Osteoblast (primary cell): ENCODE measurements around the gene GALR2. TPM values are rescaled to one million over a fixed set of nuclear protein-coding genes. Genes with fewer than 3 reads are reported as not detected.
"Not testable (repeated sequence)": the region's sequence is repeated elsewhere in the genome, so short reads cannot be mapped to it uniquely, and the experiment has no call there.

ENCODE experiments used
- DNase-seq: peaks from one replicate; pipeline ENCODE4 v3.0.0; 2011; ENCODE audit warnings: low spot score, mixed read lengths; ENCODE audit not compliant: insufficient read length; ENCODE audit errors: missing footprints
- H2AFZ ChIP-seq: 2 replicates; pipeline ENCODE4 v1.6.0; 2011; ENCODE audit warnings: mild to moderate bottlenecking, low read length
- H3K27ac ChIP-seq: 2 replicates; pipeline ENCODE4 v1.5.1; 2011; ENCODE audit warnings: mild to moderate bottlenecking, low read depth, low read length, moderate library complexity
- H3K27me3 ChIP-seq: 2 replicates; pipeline ENCODE4 v1.6.0; 2012; ENCODE audit warnings: mild to moderate bottlenecking, control low read depth, inconsistent platforms, low read length, moderate library complexity; ENCODE audit not compliant: insufficient read depth
- H3K36me3 ChIP-seq: 2 replicates; pipeline ENCODE4 v1.5.1; 2011; ENCODE audit warnings: mild to moderate bottlenecking, low read length, control low read depth, moderate library complexity; ENCODE audit not compliant: insufficient read depth
- H3K4me1 ChIP-seq: 2 replicates; pipeline ENCODE4 v1.5.1; 2011; ENCODE audit warnings: mild to moderate bottlenecking, low read length, control low read depth, moderate library complexity; ENCODE audit not compliant: insufficient read depth
- H3K4me2 ChIP-seq: 2 replicates; pipeline ENCODE4 v1.6.0; 2011; ENCODE audit warnings: mild to moderate bottlenecking, low read length; ENCODE audit not compliant: insufficient read depth
- H3K4me3 ChIP-seq: fragments of 200-600 bp; sonication (generic); 3 replicates; pipeline ENCODE4 v1.5.1; 2012; ENCODE audit warnings: mild to moderate bottlenecking, low read length, inconsistent platforms; ENCODE audit not compliant: insufficient read depth
- H3K79me2 ChIP-seq: 2 replicates; pipeline ENCODE4 v1.6.0; 2012; ENCODE audit warnings: mild to moderate bottlenecking, low read length, control low read depth, inconsistent platforms; ENCODE audit not compliant: insufficient read depth
- H3K9me3 ChIP-seq: 2 replicates; pipeline ENCODE4 v1.5.1; 2011; ENCODE audit warnings: low read depth, low read length, control low read depth
- H4K20me1 ChIP-seq: 2 replicates; pipeline ENCODE4 v1.6.0; 2012; ENCODE audit warnings: mild to moderate bottlenecking, low read length, control low read depth; ENCODE audit not compliant: insufficient read depth
- total RNA-seq: library from RNA; depleted of rRNA; stranded (reverse); fragments of >200 nt; gene quantifications from 2 replicates; pipeline ENCODE4 v1.2.3, GENCODE V29; 2012
- TF ChIP-seq, protein P1 (sequence below): IDR thresholded peaks from 2 replicates; pipeline ENCODE4 v1.5.1; 2011; ENCODE audit warnings: mild to moderate bottlenecking, low read depth, low read length, moderate library complexity; ENCODE audit errors: extremely low read depth

The GALR2 gene
- total RNA-seq, 1 donor = not detected

DNA sequence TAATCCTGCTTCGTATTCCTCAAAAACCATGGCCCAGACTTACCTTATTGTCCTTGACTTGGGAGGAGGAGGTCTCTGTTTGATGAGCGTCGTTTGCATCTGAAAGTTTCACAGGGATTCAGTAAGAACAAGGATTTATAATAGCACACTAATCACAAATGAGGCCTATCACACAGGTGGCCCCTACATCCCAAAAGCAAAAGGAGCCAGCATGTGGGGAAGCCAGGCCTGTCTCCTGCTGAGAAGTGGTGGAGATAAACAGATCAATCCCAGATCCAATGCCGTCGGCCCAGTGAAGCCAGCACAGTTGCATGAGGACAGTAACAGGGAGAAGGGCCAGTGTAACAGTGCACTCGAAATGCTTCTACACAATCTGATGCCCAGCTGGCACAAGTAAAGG lies 34.2 kb upstream of the GALR2 start:
- Histone ChIP-seq H3K36me3 (peaks cover 67% of the 10 kb centered on the region), H4K20me1 (peaks cover 9% of the 10 kb centered on the region), H3K4me2 (no peak overlapping the region), H3K4me3 (no peak overlapping the region), H3K79me2 (no peaks in the 10 kb centered on the region), H3K9me3 (no peaks in the 10 kb centered on the region), H2AFZ (no peak overlapping the region), H3K4me1 (no peaks in the 10 kb centered on the region), H3K27ac (no peak overlapping the region), H3K27me3 (no peaks in the 10 kb centered on the region)
- TF ChIP-seq, protein P1, sequence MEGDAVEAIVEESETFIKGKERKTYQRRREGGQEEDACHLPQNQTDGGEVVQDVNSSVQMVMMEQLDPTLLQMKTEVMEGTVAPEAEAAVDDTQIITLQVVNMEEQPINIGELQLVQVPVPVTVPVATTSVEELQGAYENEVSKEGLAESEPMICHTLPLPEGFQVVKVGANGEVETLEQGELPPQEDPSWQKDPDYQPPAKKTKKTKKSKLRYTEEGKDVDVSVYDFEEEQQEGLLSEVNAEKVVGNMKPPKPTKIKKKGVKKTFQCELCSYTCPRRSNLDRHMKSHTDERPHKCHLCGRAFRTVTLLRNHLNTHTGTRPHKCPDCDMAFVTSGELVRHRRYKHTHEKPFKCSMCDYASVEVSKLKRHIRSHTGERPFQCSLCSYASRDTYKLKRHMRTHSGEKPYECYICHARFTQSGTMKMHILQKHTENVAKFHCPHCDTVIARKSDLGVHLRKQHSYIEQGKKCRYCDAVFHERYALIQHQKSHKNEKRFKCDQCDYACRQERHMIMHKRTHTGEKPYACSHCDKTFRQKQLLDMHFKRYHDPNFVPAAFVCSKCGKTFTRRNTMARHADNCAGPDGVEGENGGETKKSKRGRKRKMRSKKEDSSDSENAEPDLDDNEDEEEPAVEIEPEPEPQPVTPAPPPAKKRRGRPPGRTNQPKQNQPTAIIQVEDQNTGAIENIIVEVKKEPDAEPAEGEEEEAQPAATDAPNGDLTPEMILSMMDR = no peak
- DNase-seq = no peak

GRCh38 chr17:76042868-76043267 lies 31.7 kb upstream of the GALR2 start:
- not testable (repeated sequence) for H3K27ac ChIP-seq, DNase-seq, H3K4me3 ChIP-seq, H3K9me3 ChIP-seq, H3K4me1 ChIP-seq, H3K27me3 ChIP-seq, H3K4me2 ChIP-seq, H3K79me2 ChIP-seq, H2AFZ ChIP-seq
- peaks cover 90% of the 10 kb centered on the region for H3K36me3 ChIP-seq
- H4K20me1 ChIP-seq = peaks cover 14% of the 10 kb centered on the region

- not testable (repeated sequence) for H3K79me2 ChIP-seq, H3K27me3 ChIP-seq, H3K27ac ChIP-seq, H2AFZ ChIP-seq, H3K4me3 ChIP-seq, H3K4me2 ChIP-seq, DNase-seq, H3K9me3 ChIP-seq, H3K4me1 ChIP-seq
- peaks cover 93% of the 10 kb centered on the region for H3K36me3 ChIP-seq
- peaks cover 28% of the 10 kb centered on the region for H4K20me1 ChIP-seq
These were observed 30.0 kb upstream of the GALR2 start for GRCh38 chr17:76044475-76045007.

GRCh38 chr17:76046064-76046463 lies 28.5 kb upstream of the GALR2 start:
- no peak for DNase-seq
- Histone ChIP-seq H3K4me1 (no peaks in the 10 kb centered on the region), H3K4me3 (no peak overlapping the region), H3K27ac (no peak overlapping the region), H4K20me1 (peaks cover 23% of the 10 kb centered on the region), H3K9me3 (no peaks in the 10 kb centered on the region), H3K27me3 (no peaks in the 10 kb centered on the region), H3K79me2 (peaks cover 13% of the 10 kb centered on the region), H3K36me3 (peaks cover 93% of the 10 kb centered on the region), H2AFZ (no peak overlapping the region), H3K4me2 (no peak overlapping the region)
- TF ChIP-seq, protein P1 = no peak

DNA sequence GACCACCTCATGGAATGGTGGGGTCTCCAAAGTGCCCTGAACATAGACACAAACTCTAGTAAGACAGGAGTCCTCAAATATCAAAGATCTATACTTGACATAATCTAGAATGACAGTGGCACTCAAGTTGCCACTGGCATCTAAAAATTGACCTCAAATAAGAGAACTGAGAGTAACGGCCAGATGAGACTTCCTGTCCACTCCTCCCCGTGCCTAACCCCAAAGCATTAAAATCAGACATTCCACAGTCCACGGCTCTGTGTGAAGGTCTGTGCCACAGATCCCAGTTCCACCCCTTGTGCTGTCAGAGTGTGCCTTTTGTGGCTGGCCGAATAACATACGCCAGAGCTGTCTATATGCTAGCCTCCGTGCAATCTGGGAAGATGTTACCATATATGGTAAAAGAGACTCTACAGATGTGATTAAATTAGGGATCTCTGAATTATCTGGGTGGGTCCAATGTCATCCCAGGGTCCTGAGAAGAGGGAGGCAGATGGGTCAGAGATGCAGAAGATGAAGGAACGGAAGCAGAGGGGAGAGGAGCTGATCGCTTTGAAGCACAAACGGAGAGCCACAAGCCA lies 26.5 kb upstream of the GALR2 start:
- Histone ChIP-seq H3K9me3 (no peaks in the 10 kb centered on the region), H3K27me3 (no peaks in the 10 kb centered on the region), H2AFZ (no peak overlapping the region), H3K27ac (peak overlapping the region; percentile 25), H3K36me3 (peaks cover 79% of the 10 kb centered on the region), H3K4me1 (peaks cover under 1% of the 10 kb centered on the region), H3K79me2 (peaks cover 30% of the 10 kb centered on the region), H4K20me1 (peaks cover 32% of the 10 kb centered on the region), H3K4me3 (no peak overlapping the region), H3K4me2 (no peak overlapping the region)
- no peak for DNase-seq
- TF ChIP-seq, protein P1 = no peak
